Left renal cortex interstitium (tissue), 4 donors: Measurements from ENCODE around the gene SLC38A6. TPM values are rescaled to one million over a fixed set of nuclear protein-coding genes. Genes with fewer than 3 reads are reported as not detected.

Experiments used
- DNase-seq, 4 donors: peaks; one replicate each; pipeline ENCODE4 v3.0.0-alpha.2; 2013; ENCODE audit warnings: low read depth in 4 of 4, low spot score in 2 of 4, missing footprints in 1 of 4
- polyA plus RNA-seq, 4 donors: library from polyadenylated mRNA; unstranded; fragments of 120-200 nt; gene quantifications; one replicate each; pipeline ENCODE4 v1.2.1, GENCODE V29; 2013; ENCODE audit not compliant: insufficient read length in 4 of 4

Gene SLC38A6
- polyA plus RNA-seq, 4 donors = 17.8 to 25.3 (median 19.6) TPM

DNA sequence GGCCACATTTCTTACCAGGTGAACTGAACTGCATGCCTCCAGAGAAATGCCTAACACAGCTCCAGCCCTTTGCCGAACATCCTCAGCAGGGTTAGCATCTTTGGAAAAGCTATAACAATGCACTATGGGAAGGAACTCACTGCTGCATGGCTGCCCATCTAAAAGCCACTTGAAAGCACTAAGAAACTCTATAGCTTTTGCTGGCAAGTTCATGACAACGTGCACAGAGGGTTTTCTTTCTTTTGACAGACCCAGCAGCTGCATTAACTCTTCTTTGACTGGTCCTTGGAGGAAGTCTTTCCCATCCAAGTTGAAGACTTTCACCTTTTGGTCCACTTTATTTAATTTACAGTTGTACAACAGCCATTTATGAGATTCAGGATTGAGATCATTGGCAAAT is 5.5 kb upstream of the SLC38A6 start:
- no peak for DNase-seq

DNA sequence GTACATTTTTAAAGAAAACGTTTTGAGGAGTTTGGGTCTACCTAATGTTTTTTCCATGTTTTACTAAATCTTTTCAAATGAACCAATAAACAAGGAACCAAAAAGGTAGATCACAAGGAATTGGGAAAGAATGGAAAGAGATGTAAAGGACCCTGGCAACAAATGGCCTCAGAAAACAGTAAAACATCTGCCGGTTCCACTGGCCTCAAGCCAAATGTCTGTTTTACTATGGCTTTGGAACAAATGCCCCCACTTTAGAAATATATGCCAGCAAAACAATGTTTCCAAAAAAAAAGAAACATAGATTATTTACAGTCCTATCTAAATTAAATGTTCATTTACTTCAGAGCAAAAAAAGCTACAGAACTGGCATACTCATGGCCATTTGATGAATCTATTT is 3.2 kb upstream of the SLC38A6 start:
- DNase-seq = no peak

DNA sequence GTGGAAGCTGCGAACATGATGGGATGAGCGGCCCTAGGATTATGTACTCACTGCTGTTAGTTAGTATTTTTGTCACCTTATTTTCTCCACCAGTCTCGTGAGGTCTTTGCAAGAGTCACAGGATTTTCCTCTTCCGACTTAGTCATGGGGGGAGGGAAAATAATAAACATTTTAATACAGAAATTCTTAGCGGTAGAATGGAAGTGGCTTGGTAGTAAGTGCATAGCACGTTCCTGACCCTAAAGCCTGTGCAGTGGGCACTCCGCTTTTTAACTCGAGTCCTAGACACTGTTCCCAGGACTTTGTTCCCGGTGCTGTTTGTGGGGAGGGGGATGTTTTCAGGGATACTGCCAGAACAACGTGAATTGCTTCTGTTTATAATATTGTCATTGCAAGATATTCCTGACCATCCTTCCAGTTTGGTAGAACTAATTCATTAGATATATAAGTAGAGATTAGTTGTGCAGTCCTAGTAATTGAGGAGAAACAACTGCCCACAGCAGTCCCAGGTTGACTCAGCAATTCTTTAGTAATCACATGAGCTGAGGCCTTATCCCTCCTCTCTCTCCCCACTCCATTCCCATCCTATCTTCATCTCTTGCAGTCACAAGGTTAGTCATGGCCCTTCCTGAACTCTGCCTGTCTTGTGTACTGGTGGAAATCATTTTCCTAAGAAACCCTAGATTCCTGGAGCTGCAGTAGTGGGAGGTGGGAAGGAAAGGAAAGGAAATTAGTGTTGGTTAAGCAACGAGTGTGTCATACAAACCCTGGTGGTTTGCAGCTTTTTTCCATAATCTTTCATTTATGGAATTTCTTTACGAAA is 799 bp downstream of the SLC38A6 start:
- peak in 1 of 4 donors; percentile 11 for DNase-seq

DNA sequence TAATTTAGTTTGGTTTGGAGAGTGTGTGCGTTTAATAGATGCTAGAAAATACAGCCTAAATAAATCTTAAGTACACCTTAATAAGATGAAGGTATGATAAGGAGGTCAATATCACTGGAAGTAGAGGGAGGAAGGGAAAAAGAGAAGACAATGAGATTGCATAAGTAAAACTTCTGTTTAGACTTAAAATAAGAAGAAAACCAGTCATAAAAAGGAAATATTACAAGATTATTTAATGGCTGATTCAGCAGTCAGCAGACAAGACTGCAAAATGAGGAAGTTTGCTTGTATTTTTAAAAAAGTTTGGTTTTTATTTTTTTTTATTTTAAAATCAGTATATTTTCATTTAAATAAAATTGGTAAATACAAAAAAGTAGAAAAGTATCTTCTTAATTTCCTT is 3.2 kb downstream of the SLC38A6 start:
- DNase-seq = no peak

DNA sequence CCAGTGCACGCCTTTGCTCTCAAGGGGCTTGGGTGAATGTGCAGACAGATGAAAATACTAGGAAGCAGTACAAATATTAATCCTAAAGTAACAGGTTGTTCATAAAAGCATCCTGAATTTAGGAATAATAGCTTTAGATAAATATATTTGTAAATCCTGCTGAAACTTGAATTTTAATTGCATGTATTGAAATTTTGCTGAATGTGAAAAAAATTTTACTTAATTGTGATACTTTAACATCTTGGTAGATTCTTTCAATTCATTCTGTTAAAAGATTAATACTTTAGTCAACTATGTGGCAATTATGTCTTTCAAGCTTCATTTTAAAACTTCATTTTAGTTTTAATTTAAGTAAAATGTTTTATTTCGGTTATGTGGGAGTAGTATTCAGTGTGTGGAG is 5.5 kb downstream of the SLC38A6 start:
- no peak for DNase-seq

DNA sequence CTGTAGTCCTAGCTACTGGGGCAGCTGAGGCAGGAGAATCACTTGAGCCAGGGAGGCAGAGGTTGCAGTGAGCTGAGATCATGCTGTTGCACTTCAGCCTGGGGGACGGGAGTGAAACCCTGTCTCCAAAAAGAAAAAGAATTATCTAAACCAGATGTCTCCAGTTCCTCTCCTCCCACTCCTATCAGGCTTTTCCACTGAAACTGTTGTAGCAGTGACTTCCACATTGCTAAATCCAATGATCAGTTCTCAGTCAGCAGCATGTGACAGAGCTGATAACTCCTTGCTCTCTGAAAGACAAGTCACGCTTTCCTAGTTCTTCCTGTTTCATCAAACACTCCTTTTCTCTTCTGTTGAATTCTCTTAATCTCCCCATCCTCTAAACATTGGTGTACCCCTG is 8.6 kb downstream of the SLC38A6 start:
- no peak for DNase-seq

DNA sequence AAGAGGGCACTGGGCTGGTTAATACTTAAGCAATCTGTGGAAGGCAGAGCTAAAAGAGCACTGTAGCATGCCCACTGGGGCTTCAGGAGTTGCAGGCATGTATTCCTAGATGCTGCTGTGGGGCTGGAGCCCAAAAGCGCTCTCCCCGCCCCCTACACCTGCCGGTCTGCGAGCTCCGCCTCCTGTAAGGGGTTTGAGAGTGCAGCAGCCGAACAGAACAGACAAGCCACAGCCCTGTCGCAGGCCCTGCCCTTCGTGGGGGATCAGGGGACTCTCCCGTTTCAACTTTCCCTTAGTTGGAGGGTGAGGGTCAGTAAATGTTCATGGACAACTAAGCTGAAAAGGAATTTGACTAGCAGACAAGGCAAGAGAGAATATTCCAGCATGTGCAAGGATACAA is 17.6 kb downstream of the SLC38A6 start:
- no peak for DNase-seq

DNA sequence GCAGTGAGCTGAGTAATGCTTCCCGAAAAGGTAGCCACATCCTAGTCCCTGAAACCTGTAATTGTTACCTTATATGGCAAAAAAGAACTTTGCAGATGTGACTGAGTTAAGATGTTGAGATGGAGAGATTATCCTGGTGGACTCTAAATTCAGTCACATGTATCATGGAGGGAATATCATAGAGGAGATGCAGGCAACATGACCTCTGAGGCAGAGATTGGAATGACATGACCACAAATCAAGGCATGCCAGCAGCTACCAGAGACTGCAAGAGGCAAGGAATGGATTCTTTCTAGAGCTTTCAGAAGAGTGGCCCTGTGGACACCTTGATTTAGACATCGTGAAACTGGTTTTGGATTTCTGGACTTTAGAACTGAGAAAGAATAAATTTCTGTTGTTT is 18.5 kb downstream of the SLC38A6 start:
- no peak for DNase-seq

DNA sequence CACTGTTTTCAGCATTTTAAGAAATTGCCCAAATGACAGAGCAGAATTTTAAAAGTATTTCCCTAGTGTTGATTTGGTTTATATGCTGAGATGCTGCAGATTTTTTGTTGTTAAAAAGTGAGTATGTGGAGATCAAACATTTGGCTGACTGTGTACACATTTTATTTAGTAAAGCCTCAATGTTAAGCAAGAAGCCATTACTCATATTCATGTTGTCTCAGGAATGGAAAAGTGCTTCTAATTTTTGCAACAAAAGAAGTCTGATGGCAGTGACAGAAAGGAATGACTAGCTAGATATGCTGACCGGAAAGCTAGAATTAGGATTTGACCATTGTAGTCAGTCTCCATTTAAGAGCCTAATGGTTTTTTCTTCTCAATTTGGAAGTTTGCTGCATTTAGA is 22.5 kb downstream of the SLC38A6 start:
- DNase-seq = no peak

DNA sequence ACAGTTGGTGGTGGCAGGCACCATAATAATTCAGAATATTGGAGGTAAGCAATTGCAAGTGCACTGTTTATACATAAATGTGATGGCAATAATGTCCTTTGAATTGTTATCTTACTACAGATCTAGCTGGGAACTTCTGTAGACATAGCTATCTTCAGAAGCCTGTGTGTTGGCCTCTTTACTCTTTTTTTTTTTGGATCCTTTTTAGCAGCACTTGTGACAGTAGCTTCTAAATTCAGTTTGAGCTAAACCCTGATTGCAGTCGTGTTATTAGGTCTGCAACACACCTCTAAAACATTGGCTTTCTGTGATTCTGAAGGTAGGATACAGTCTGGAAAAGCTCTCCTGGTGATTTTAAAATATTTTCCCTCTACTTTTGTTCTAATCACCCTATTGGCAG is 38.5 kb downstream of the SLC38A6 start:
- no peak for DNase-seq

DNA sequence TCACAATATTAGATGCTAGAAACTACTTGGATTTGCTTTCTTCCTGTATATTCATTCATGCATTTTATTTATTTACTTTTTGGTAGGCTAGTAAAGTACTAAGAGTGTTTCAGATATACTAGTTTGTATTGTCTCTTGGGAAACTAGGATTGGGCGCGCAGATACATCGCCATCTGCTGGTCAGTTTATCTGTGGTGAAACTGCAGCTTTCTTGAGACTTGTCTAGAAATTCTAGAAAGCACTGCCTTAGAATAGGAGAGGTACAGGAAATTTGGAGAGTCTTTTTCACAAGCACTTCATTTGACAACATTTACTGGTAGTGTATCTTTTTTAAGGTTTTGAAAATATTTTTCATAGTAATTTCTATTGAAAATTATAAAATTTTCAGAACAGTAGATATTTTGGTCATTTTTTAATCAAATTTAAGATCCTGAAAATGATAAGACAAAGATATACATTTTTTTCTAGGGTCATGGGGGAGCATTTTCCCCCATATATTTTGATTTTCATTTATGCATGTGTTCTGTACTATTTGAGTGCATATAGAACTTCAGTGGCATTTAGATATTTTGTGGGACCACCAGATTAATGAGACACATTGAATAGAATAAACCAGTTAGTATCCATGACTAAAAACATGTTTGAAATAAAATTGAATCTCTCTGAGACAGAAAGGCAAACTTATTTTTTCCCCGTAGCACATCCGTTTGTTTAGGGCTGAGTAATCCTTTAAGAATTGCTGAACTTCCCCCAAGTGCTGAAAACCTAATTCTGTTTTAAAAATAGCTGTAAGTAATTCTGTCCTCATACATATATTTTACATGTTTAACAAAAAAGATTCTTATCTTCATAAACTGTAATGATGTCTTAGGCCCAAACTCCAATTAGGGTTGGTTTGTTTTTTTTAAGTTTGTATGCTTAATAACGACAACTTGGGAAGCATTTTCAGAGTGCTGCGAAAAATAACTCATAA is 44.5 kb downstream of the SLC38A6 start:
- DNase-seq = peak; percentile 18 to 58 (median 36)

DNA sequence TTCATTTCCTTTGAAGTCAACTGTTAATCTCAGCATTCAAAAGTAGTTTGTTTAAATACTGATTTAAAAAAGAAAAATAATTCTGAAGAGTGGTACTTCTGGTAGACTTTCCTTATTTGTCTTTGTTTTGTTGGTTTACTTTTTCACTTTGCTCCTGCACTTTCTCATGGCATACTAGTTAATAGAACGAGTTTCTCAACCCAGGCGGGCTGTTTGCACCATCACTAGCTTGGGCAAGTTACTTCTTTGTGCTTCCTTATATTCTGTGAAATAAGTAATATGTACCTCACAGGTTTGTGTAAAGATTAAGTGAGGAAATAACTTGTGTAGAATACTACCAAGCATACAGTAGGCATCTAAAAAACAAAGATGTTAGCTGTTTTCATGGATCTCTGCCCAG is 45.5 kb downstream of the SLC38A6 start:
- no peak for DNase-seq

DNA sequence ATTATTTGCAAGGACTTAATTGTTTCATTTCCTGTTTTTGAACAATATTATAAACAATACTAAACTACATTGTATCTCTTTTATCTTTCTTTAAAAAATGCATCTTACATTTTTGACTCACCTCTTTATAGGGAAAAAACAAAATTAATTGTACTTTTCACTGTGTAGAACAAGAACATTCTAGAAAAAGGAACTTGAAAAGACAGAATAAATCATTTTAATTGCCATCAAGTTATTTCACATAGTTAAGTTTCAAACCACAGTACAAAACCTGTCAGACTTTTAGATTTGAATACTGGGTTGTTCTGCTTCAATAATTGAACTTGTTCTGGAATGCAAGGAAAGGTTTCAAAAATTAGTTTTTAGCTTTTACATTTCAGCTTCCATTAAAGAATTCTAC is 50.0 kb downstream of the SLC38A6 start:
- no peak for DNase-seq

DNA sequence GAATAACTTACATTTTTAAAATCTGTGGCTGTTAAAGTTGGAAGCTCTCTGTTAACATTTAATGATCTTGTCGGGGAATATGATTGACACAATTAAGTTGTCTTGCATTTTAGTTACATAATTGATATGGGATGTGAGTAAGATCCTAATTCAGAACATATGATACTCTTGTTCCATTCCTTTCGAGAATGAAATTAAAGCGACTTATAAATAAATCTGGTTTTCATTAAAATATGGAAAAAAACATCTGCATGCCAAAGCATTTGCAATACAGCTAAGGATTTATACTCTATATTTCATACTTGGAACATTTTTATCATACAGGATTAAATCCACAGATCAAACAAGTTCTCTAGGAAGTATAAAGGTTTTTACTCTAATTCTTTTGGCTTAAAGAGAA is 52.0 kb downstream of the SLC38A6 start:
- no peak for DNase-seq

DNA sequence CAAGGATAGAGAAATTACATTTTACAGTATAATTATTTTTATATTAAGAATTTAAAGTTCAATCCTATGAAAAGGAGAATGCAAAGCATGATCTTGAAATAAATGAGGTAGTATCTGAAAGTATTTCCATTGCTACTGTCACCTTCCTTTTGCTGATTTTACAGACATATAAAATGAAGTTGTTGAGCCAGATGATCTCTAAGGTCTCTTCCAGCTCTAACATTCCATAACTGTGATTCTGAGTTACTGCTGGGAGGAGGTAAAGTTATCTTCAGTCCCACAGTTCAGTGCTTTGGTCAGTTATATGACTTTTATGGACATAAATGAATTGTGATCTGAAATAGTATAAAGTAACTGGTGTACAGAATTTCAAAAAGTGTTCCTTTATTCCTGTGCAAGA is 52.8 kb downstream of the SLC38A6 start:
- DNase-seq = no peak

DNA sequence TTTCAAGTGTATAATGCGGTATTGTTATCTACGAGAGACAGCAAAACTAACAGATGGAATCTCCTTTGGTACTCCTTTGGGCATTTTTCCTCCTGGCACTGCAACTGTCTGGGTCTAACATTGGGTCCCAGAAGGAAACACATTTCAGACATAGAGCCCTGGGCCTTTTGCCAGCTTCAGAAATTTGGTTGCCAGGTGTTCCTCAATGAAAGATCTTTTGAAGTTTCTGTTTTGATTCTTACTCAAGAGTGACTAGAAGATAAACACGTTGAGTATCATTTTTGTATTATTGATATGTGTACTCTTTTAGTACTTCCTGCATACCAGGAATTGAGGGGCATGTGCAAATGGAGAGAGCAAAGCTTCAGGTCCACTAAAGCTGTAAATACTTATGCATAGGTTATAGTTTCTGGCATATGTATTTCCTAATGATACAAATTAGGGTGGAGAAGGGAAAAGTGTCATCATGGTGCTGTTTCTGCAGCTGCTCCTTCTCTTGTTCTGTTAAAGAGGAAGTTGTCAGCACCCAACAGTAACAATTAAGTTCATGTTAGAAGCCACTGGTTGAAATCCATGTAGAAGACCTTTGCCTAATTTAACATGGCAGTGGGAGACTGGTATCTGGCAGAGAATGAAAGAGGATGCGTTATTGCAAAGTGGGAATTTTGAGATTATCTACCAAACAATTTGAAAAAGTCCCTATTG is 53.5 kb downstream of the SLC38A6 start:
- DNase-seq = no peak

DNA sequence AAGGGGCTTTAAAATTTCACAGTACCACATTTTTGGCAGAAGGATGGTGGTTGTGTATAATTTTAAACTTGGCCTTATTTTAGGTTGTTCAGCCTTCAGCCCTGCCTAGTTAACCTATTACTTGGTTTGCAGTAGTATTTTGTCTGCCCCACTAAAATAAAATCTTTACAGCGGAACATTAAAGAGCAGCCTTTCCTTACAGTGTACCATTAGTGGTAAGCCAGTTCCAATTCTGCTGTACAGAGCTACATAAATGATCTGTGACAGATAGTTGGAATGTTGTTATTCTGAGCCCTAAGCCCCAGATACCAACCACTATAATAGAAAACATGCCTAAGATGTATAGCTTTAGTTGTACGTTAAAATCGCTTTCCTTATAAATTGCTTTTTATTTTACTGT is 56.2 kb downstream of the SLC38A6 start:
- DNase-seq = no peak

DNA sequence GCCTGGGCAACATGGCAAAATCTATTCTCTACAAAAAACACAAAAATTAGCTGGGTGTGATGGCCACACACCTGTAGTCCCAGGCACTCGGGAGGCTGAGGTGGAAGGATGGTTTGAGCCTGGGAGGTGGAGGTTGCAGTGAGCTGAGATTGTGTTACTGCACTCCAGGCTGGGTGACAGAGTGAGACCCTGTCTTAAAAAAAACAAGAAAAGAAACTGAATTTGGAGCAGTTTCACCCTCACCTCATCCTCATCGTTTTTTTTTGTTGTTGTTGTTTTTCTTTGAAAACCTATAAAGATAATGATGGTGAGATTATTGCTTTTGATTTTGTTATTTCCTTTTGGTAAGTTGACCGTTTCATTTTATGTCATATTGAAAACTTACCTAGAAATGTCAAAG is 60.7 kb downstream of the SLC38A6 start:
- DNase-seq = no peak

DNA sequence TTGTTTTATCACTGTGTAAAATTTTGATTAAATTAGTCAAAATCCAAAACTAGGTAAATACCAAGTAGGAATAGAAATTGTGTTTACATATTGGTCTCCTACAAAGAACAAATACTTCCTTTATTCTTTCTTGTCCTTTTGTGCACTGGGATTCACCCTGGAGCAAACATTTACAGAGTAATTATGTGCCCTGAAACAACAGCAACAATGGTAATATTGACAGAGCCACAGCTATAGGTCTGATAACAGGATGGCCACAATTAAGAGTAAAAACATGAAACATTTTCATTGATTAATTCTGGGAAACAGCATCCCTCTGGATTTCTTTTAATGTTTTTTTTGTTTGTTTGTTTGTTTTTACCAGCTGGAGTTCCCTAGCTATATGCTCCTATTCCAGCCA is 61.2 kb downstream of the SLC38A6 start:
- no peak for DNase-seq

DNA sequence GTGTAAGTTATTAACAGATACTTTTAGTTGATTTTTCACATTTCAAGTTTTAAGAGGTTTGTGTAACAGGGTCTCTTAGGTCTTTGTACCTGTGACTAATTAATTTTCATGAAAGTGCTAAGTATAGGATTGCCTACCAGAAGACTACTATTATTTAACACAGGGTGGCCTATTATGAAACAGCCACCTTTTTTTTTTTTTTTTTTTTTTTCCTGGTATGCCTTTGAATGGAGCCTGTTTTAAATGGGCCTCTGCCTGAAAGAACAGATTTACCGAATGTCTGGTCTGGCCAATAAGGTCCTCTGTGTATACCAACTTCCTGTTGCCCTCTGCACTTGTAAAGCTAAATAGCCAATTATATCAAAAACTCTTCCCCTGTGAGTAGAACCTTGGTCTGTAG is 62.5 kb downstream of the SLC38A6 start:
- no peak for DNase-seq

DNA sequence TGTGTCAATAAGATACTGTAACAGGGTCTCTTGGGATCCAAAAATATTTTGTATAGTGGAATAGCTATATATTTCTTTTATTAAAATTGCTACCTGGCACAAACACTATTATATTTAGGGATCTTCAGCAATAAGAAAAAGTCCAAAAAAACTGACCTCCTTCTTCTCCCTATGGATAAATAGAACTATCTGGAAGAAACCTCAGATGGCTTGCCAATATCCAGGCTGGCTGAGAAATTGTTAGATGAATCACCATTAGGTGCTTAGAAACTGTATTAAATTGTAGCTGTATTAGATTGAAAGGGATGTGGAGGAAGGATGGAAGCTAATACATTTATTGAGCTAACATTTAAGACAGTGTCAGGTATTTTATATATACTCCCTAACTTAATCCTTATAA is 66.0 kb downstream of the SLC38A6 start:
- no peak for DNase-seq
